ENCODE data around the gene PTPN1.

GRCh38 chr20:50482396-50482981 is 27.7 kb upstream of the PTPN1 start:
- TF ChIP-seq, protein P1, sequence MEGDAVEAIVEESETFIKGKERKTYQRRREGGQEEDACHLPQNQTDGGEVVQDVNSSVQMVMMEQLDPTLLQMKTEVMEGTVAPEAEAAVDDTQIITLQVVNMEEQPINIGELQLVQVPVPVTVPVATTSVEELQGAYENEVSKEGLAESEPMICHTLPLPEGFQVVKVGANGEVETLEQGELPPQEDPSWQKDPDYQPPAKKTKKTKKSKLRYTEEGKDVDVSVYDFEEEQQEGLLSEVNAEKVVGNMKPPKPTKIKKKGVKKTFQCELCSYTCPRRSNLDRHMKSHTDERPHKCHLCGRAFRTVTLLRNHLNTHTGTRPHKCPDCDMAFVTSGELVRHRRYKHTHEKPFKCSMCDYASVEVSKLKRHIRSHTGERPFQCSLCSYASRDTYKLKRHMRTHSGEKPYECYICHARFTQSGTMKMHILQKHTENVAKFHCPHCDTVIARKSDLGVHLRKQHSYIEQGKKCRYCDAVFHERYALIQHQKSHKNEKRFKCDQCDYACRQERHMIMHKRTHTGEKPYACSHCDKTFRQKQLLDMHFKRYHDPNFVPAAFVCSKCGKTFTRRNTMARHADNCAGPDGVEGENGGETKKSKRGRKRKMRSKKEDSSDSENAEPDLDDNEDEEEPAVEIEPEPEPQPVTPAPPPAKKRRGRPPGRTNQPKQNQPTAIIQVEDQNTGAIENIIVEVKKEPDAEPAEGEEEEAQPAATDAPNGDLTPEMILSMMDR (IDR thresholded peaks at IDR 0.05; ENCODE audit: low read depth, low read length, poor library complexity, severe bottlenecking): no peak
- TF ChIP-seq EZH2phosphoT487 (IDR thresholded peaks at IDR 0.05; ENCODE audit: borderline replicate concordance, low read length): no peak

Measured in DOHH2 (cell line).